HepG2 (cell line): ENCODE data around the gene TAMALIN. TPM values are rescaled to one million over a fixed set of nuclear protein-coding genes. Genes with fewer than 3 reads are reported as not detected.

Experiments used
- EHMT2 ChIP-seq: fragments of 200-600 bp; sonication (generic); IDR thresholded peaks from 2 replicates; pipeline ENCODE4 v1.7.0; 2017; ENCODE audit warnings: antibody characterized with exemption, low read depth, low read length, borderline replicate concordance
- FOSL1 ChIP-seq: sonication (generic); formaldehyde crosslinking; IDR thresholded peaks from 2 replicates; pipeline ENCODE4 v1.9.0; 2021; ENCODE audit warnings: missing genetic modification reagents, borderline replicate concordance
- GLI4 ChIP-seq: sonication (generic); formaldehyde crosslinking; IDR thresholded peaks from 2 replicates; pipeline ENCODE4 v1.5.1; 2020; ENCODE audit warnings: missing genetic modification reagents, mild to moderate bottlenecking, moderate library complexity, borderline replicate concordance
- HNRNPL ChIP-seq: fragments of 200-400 bp; formaldehyde crosslinking; IDR thresholded peaks from 2 replicates; pipeline ENCODE4 v1.6.1; 2017; ENCODE audit warnings: mild to moderate bottlenecking, low read depth, low read length
- HOMEZ ChIP-seq: IDR thresholded peaks from 2 replicates; pipeline ENCODE4 v1.6.1; 2016; ENCODE audit warnings: low read depth
- KMT2B ChIP-seq: IDR thresholded peaks from 2 replicates; pipeline ENCODE4 v1.6.1; 2016; ENCODE audit warnings: missing genetic modification reagents, missing compliant biosample characterization
- NRL ChIP-seq: sonication (generic); formaldehyde crosslinking; IDR thresholded peaks from 2 replicates; pipeline ENCODE4 v1.5.0; 2020; ENCODE audit warnings: missing genetic modification reagents, mild to moderate bottlenecking, moderate library complexity, borderline replicate concordance
- RFX1 ChIP-seq: fragments of 450-650 bp; IDR thresholded peaks from 2 replicates; pipeline ENCODE4 v1.6.1; 2017
- SIX4 ChIP-seq: sonication (generic); formaldehyde crosslinking; IDR thresholded peaks from 2 replicates; pipeline ENCODE4 v1.4.0; 2020; ENCODE audit warnings: missing genetic modification reagents
- SP140L ChIP-seq: sonication (generic); formaldehyde crosslinking; IDR thresholded peaks from 2 replicates; pipeline ENCODE4 v1.4.0; 2020; ENCODE audit warnings: missing genetic modification reagents, borderline replicate concordance
- TAF1 ChIP-seq: sonication (generic); formaldehyde crosslinking; IDR thresholded peaks from 2 replicates; pipeline ENCODE4 v1.4.0; 2020; ENCODE audit warnings: missing genetic modification reagents
- TP53 ChIP-seq: sonication (generic); formaldehyde crosslinking; conservative IDR thresholded peaks from 2 replicates; pipeline ENCODE4 v1.4.0; 2020; ENCODE audit warnings: missing genetic modification reagents
- ZFX ChIP-seq: sonication (generic); formaldehyde crosslinking; IDR thresholded peaks from 2 replicates; pipeline ENCODE4 v1.4.0; 2020; ENCODE audit warnings: mild to moderate bottlenecking, low read depth, missing genetic modification reagents, moderate library complexity
- ZNF460 ChIP-seq: sonication (generic); formaldehyde crosslinking; IDR thresholded peaks from 2 replicates; pipeline ENCODE4 v1.5.1; 2020; ENCODE audit warnings: missing genetic modification reagents, mild to moderate bottlenecking, borderline replicate concordance
- ZNF670 ChIP-seq: sonication (generic); formaldehyde crosslinking; IDR thresholded peaks from 2 replicates; pipeline ENCODE4 v1.8.0; 2022; ENCODE audit warnings: mild to moderate bottlenecking, missing genetic modification reagents, borderline replicate concordance
- polyA plus RNA-seq, 8 experiments: library from polyadenylated mRNA; depleted of rRNA in 3 of 8; stranded (reverse) in 7 of 8; unstranded in 1 of 8; fragments of >200 nt; fragmentation: Illumina TruSeq in 4 of 8; extraction: Trizol in 4 of 8; gene quantifications; 2 replicates each; pipeline versions ENCODE4 v1.2.1 to v1.2.3, GENCODE V29; 2011 to 2016; ENCODE audit warnings: low read depth in 4 of 8, missing spikeins in 1 of 8, mixed read lengths in 1 of 8; ENCODE audit not compliant: insufficient read depth in 1 of 8
- total RNA-seq, 5 experiments: library from RNA; depleted of rRNA; stranded (reverse); fragments of >200 nt; fragmentation: Illumina TruSeq; extraction: Trizol; gene quantifications; 2 replicates each; pipeline ENCODE4 v1.2.3, GENCODE V29; 2016; ENCODE audit warnings: low read depth in 1 of 5
- TF ChIP-seq, protein P1 (sequence below): sonication (generic); formaldehyde crosslinking; IDR thresholded peaks from 2 replicates; pipeline ENCODE4 v1.5.1; 2020; ENCODE audit warnings: missing genetic modification reagents, mild to moderate bottlenecking, borderline replicate concordance

The TAMALIN gene
- total and polyA plus RNA-seq, 2 of the 13 experiments (the other 11 are each of a cell fraction or from before 2014, with no cell fraction given) = 2.9 to 10.9 TPM

GRCh38 chr12:52036587-52037171 lies 29.9 kb downstream of the TAMALIN start (continued):
- no peak for TF ChIP-seq SP140L (CRISPR knock-in tag)
- TF ChIP-seq EHMT2 = no peak
- TF ChIP-seq RFX1 = no peak
- TF ChIP-seq GLI4 = no peak
- TF ChIP-seq ZFX (CRISPR knock-in tag) = peak; percentile 53; the same call in 1 of the 2 replicates
- TF ChIP-seq ZNF460 (CRISPR knock-in tag) = no peak
- TF ChIP-seq HNRNPL = peak; percentile 77; the same call in 1 of the 2 replicates
- no peak for TF ChIP-seq TP53 (CRISPR knock-in tag)
- TF ChIP-seq TAF1 (CRISPR knock-in tag) = no peak
- TF ChIP-seq ZNF670 (CRISPR knock-in tag) = no peak
- TF ChIP-seq NRL = no peak
- no peak for TF ChIP-seq HOMEZ
- TF ChIP-seq FOSL1 (CRISPR knock-in tag) = no peak
- 0 out of 2 replicates have a peak, but pooled peaks have one; percentile 25 for TF ChIP-seq KMT2B (CRISPR knock-in tag)
- TF ChIP-seq, protein P1, sequence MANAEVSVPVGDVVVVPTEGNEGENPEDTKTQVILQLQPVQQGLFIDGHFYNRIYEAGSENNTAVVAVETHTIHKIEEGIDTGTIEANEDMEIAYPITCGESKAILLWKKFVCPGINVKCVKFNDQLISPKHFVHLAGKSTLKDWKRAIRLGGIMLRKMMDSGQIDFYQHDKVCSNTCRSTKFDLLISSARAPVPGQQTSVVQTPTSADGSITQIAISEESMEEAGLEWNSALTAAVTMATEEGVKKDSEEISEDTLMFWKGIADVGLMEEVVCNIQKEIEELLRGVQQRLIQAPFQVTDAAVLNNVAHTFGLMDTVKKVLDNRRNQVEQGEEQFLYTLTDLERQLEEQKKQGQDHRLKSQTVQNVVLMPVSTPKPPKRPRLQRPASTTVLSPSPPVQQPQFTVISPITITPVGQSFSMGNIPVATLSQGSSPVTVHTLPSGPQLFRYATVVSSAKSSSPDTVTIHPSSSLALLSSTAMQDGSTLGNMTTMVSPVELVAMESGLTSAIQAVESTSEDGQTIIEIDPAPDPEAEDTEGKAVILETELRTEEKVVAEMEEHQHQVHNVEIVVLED = peak; percentile 63; the same call in 1 of the 2 replicates
- no peak for TF ChIP-seq SIX4
- TF ChIP-seq, all 625 proteins: peak for 88
